Measurements from ENCODE around the gene PTPN13.

DNA sequence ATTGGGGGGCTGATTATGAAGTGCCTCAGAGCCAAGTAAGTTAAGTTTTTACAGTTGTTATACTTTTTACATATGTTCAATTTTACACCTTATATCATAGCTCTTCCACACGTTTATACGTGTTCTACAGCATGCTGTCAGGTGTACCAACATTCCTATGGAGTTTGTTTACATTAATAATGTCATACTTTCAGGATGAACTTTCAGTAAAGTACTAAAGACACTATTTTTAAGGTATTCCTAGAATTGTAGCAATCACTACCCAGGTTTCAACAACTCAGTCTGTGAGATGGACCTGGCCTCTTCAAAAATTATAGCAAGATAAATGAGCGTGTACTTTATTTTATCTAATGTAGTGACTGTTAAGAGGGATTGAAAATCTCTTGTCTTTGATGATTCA is 92.6 kb downstream of the PTPN13 start:
- TF ChIP-seq POLR2AphosphoS5 (IDR thresholded peaks at IDR 0.05; ENCODE audit: low read depth, low read length) (no peak), TAF1 (IDR thresholded peaks at IDR 0.05; ENCODE audit: borderline replicate concordance, insufficient read depth, low read length) (no peak)
- TF ChIP-seq, protein P1, sequence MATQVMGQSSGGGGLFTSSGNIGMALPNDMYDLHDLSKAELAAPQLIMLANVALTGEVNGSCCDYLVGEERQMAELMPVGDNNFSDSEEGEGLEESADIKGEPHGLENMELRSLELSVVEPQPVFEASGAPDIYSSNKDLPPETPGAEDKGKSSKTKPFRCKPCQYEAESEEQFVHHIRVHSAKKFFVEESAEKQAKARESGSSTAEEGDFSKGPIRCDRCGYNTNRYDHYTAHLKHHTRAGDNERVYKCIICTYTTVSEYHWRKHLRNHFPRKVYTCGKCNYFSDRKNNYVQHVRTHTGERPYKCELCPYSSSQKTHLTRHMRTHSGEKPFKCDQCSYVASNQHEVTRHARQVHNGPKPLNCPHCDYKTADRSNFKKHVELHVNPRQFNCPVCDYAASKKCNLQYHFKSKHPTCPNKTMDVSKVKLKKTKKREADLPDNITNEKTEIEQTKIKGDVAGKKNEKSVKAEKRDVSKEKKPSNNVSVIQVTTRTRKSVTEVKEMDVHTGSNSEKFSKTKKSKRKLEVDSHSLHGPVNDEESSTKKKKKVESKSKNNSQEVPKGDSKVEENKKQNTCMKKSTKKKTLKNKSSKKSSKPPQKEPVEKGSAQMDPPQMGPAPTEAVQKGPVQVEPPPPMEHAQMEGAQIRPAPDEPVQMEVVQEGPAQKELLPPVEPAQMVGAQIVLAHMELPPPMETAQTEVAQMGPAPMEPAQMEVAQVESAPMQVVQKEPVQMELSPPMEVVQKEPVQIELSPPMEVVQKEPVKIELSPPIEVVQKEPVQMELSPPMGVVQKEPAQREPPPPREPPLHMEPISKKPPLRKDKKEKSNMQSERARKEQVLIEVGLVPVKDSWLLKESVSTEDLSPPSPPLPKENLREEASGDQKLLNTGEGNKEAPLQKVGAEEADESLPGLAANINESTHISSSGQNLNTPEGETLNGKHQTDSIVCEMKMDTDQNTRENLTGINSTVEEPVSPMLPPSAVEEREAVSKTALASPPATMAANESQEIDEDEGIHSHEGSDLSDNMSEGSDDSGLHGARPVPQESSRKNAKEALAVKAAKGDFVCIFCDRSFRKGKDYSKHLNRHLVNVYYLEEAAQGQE (IDR thresholded peaks at IDR 0.05; ENCODE audit: insufficient read depth in 1 of 2, low read depth in 2 of 2, low read length in 2 of 2) = no peak
